HCT116 (cell line): ENCODE results near the gene TAC3.

Experiments
- ELF1 ChIP-seq: IDR thresholded peaks from 2 replicates; pipeline ENCODE4 v1.6.1; 2012; ENCODE audit warnings: low read depth, borderline replicate concordance
- EZH2 ChIP-seq: fragments of 200-600 bp; sonication (generic); IDR thresholded peaks from 2 replicates; pipeline ENCODE4 v1.6.1; 2017; ENCODE audit warnings: antibody characterized with exemption, mixed run types
- EZH2phosphoT487 ChIP-seq: fragments of 200-600 bp; IDR thresholded peaks from 2 replicates; pipeline ENCODE4 v1.6.1; 2018; ENCODE audit warnings: antibody characterized with exemption, borderline replicate concordance
- JUND ChIP-seq: IDR thresholded peaks from 2 replicates; pipeline ENCODE4 v1.6.1; 2012
- POLR2A ChIP-seq: IDR thresholded peaks from 2 replicates; pipeline ENCODE4 v1.7.0; 2011; ENCODE audit warnings: borderline replicate concordance; ENCODE audit not compliant: insufficient read depth, insufficient read length; ENCODE audit errors: extremely low read depth
- SIN3A ChIP-seq: IDR thresholded peaks from 2 replicates; pipeline ENCODE4 v1.6.1; 2012; ENCODE audit warnings: low read depth
- SP1 ChIP-seq: IDR thresholded peaks from 2 replicates; pipeline ENCODE4 v1.6.1; 2012; ENCODE audit warnings: low read depth
- TCF7L2 ChIP-seq: IDR thresholded peaks from 2 replicates; pipeline ENCODE4 v1.7.0; 2011; ENCODE audit warnings: borderline replicate concordance, inconsistent platforms; ENCODE audit not compliant: insufficient read depth, insufficient read length; ENCODE audit errors: extremely low read depth
- TF ChIP-seq, protein P1 (sequence below), 3 experiments: fragments of 200-600 bp in 1 of 3; sonication (generic) in 1 of 3; IDR thresholded peaks in 2 of 3; conservative IDR thresholded peaks in 1 of 3; 2 replicates each; pipeline ENCODE4 v1.5.1; 2012 to 2017; ENCODE audit warnings: low read depth in 2 of 3, low read length in 2 of 3, antibody characterized with exemption in 1 of 3, borderline replicate concordance in 1 of 3, control low read depth in 1 of 3, mild to moderate bottlenecking in 1 of 3, mixed read lengths in 1 of 3, mixed run types in 1 of 3, moderate library complexity in 1 of 3; ENCODE audit not compliant: insufficient read depth in 1 of 3
- TF ChIP-seq, protein P2 (sequence below): IDR thresholded peaks from 2 replicates; pipeline ENCODE4 v1.6.1; 2011; ENCODE audit warnings: mild to moderate bottlenecking, low read length, moderate library complexity; ENCODE audit not compliant: insufficient replicate concordance; ENCODE audit errors: extremely low read depth
- TF ChIP-seq, protein P3 (sequence below): IDR thresholded peaks from 2 replicates; pipeline ENCODE4 v1.6.1; 2012

DNA sequence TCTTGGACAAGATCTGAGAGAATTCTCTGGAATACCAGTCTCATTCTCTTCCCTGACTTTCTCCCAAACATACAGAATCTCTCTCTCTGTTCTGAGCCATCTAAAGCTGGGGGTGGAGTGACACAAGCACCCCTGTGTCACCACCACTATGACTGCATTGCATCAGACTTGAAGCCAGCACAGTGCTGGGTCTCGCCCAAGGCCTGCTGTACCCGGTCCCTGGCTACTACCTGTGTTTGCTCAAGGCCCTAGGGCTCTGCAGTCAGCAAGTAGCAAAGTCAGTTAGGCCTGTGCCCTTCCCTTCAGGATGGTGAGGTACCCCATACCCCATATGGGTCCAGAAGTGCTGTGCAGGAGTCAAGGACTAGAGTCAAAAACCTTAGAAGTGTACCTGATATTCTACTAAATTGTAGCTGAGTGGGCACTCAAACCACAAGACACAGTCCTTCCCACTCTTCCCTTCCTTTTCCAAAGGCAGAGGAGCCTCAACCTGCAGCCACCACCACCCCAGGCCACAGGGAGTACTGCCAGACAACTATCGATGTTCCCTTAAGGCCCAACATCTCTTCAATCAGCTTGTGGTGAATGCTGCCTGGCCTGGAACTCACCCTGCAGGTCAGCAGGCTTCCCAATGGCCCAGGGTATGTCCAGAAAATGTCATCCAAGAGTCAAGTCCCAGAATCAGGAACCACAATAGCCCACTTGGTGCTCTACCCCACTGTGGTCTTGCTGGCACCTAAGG lies 37.8 kb downstream of the TAC3 start:
- TF ChIP-seq, protein P1, sequence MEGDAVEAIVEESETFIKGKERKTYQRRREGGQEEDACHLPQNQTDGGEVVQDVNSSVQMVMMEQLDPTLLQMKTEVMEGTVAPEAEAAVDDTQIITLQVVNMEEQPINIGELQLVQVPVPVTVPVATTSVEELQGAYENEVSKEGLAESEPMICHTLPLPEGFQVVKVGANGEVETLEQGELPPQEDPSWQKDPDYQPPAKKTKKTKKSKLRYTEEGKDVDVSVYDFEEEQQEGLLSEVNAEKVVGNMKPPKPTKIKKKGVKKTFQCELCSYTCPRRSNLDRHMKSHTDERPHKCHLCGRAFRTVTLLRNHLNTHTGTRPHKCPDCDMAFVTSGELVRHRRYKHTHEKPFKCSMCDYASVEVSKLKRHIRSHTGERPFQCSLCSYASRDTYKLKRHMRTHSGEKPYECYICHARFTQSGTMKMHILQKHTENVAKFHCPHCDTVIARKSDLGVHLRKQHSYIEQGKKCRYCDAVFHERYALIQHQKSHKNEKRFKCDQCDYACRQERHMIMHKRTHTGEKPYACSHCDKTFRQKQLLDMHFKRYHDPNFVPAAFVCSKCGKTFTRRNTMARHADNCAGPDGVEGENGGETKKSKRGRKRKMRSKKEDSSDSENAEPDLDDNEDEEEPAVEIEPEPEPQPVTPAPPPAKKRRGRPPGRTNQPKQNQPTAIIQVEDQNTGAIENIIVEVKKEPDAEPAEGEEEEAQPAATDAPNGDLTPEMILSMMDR (IDR thresholded peaks at IDR 0.05 in 2 of 3, conservative IDR thresholded peaks at IDR 0.05 in 1 of 3; ENCODE audit: borderline replicate concordance in 1 of 3, insufficient read depth in 1 of 3, low read depth in 2 of 3, low read length in 2 of 3), result no peak
- TF ChIP-seq POLR2A, result no peak
- no peak for TF ChIP-seq TCF7L2
- no peak for TF ChIP-seq ELF1
- TF ChIP-seq EZH2, result no peak
- no peak for TF ChIP-seq SIN3A
- TF ChIP-seq EZH2phosphoT487, result no peak
- TF ChIP-seq SP1, result no peak
- TF ChIP-seq, protein P2, sequence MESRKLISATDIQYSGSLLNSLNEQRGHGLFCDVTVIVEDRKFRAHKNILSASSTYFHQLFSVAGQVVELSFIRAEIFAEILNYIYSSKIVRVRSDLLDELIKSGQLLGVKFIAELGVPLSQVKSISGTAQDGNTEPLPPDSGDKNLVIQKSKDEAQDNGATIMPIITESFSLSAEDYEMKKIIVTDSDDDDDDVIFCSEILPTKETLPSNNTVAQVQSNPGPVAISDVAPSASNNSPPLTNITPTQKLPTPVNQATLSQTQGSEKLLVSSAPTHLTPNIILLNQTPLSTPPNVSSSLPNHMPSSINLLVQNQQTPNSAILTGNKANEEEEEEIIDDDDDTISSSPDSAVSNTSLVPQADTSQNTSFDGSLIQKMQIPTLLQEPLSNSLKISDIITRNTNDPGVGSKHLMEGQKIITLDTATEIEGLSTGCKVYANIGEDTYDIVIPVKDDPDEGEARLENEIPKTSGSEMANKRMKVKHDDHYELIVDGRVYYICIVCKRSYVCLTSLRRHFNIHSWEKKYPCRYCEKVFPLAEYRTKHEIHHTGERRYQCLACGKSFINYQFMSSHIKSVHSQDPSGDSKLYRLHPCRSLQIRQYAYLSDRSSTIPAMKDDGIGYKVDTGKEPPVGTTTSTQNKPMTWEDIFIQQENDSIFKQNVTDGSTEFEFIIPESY, result no peak
- TF ChIP-seq, protein P3, sequence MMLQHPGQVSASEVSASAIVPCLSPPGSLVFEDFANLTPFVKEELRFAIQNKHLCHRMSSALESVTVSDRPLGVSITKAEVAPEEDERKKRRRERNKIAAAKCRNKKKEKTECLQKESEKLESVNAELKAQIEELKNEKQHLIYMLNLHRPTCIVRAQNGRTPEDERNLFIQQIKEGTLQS, result no peak
- TF ChIP-seq JUND, result no peak
